ENCODE data around the gene ABRACL. TPM values are rescaled to one million over a fixed set of nuclear protein-coding genes. Genes with fewer than 3 reads are reported as not detected.

The ABRACL gene
- total RNA-seq, 1 experiment from 2014 or later: 117 TPM

GRCh38 chr6:138988469-138988834, 40.1 kb upstream of the ABRACL start:
- POLR2A ChIA-PET: interaction anchor here (1.5 kb wide), 1 partner anchor 193 kb away, joined by 4 read pairs; the partner anchor contains the start of gene ECT2L
- TF ChIP-seq ATF3 (CRISPR knock-in tag; conservative IDR thresholded peaks at IDR 0.05) (no peak), USF2 (CRISPR knock-in tag; IDR thresholded peaks at IDR 0.05) (no peak), ATF1 (CRISPR knock-in tag; IDR thresholded peaks at IDR 0.05) (no peak), ZNF416 (CRISPR knock-in tag; IDR thresholded peaks at IDR 0.05) (no peak), CDX4 (CRISPR knock-in tag; IDR thresholded peaks at IDR 0.05; ENCODE audit: borderline replicate concordance) (no peak), ZNF232 (CRISPR knock-in tag; IDR thresholded peaks at IDR 0.05) (no peak), E2F5 (CRISPR knock-in tag; IDR thresholded peaks at IDR 0.05) (no peak), JAZF1 (CRISPR knock-in tag; IDR thresholded peaks at IDR 0.05) (no peak), CREB1 (CRISPR knock-in tag; IDR thresholded peaks at IDR 0.05) (no peak), ELF4 (CRISPR knock-in tag; IDR thresholded peaks at IDR 0.05; ENCODE audit: low read depth) (no peak), CBFB (CRISPR knock-in tag; IDR thresholded peaks at IDR 0.05; ENCODE audit: low read depth) (no peak), HMGA2 (CRISPR knock-in tag; IDR thresholded peaks at IDR 0.05) (no peak), OVOL2 (CRISPR knock-in tag; IDR thresholded peaks at IDR 0.05; ENCODE audit: borderline replicate concordance) (no peak), HMGXB4 (CRISPR knock-in tag; IDR thresholded peaks at IDR 0.05) (no peak), PRDM15 (CRISPR knock-in tag; IDR thresholded peaks at IDR 0.05) (no peak), SOX15 (CRISPR knock-in tag; IDR thresholded peaks at IDR 0.05) (no peak), ZSCAN18 (CRISPR knock-in tag; IDR thresholded peaks at IDR 0.05) (no peak), ERG (CRISPR knock-in tag; IDR thresholded peaks at IDR 0.05) (no peak)

More at GRCh38 chr6:138988469-138988834, 40.1 kb upstream of the ABRACL start:
- CTCF ChIA-PET: interaction anchor here (0.6 to 2.3 kb wide), 10 partner anchors 11 to 215 kb away, joined by 3 to 9 read pairs (median 4); partner anchors contain the start of gene CCDC28A
- DNase-seq (ENCODE audit: low spot score): no peak
- Mint-ChIP-seq H3K36me3 (no peaks in the 10 kb centered on the region), H3K4me1 (peaks cover 18% of the 10 kb centered on the region), H3K9me3 (no peaks in the 10 kb centered on the region), H3K27me3 (ENCODE audit: low read depth) (no peaks in the 10 kb centered on the region), H3K4me3 (peak overlapping the region; percentile 76), H3K27ac (peak overlapping the region; percentile 34; the same call in 1 of the 2 replicates)
- ATAC-seq: peak; percentile 3

Data from WTC11 (cell line).